IMR-90 (cell line): Measurements from ENCODE around the gene CALN1. TPM values are rescaled to one million over a fixed set of nuclear protein-coding genes. Genes with fewer than 3 reads are reported as not detected.

ENCODE experiments used
- ATAC-seq: fragments of 200-7000 bp; cut with Tn5 transposase; 2 replicates; pipeline ENCODE4 v1.9.1; 2020; ENCODE audit warnings: low read depth, mild to moderate bottlenecking, moderate library complexity
- BruUV-seq: library from RNA; stranded (reverse); fragments of 400-500 nt; replicated peaks from 2 replicates; lab custom pipeline; 2021; lab: Mats Ljungman, UMichigan
- CTCF ChIA-PET: fragments of 300-600 bp; formaldehyde crosslinking; extraction: SDS; loops from one replicate; lab custom pipeline; 2021; ENCODE audit warnings: antibody characterized with exemption; lab: Yijun Ruan, JAX
- POLR2A ChIA-PET: fragments of 300-600 bp; sonication (Branson Sonifier 250); formaldehyde crosslinking; loops from one replicate; lab custom pipeline; 2022; ENCODE audit warnings: antibody characterized with exemption; ENCODE audit not compliant: unreplicated experiment; lab: Charles Lee
- DNase-seq: peaks from one replicate; pipeline ENCODE4 v3.0.0; 2013
- H2AFZ ChIP-seq: replicated peaks from 2 replicates; pipeline ENCODE3; 2013; ENCODE audit warnings: low read length, mild to moderate bottlenecking; ENCODE audit not compliant: poor library complexity
- H2AK5ac ChIP-seq: 2 replicates; pipeline ENCODE4 v1.6.1; 2013; ENCODE audit warnings: low read depth, low read length, inconsistent platforms
- H2AK9ac ChIP-seq: replicated peaks from 2 replicates; pipeline ENCODE3; 2013; ENCODE audit warnings: mild to moderate bottlenecking, low read depth, low read length, moderate library complexity; ENCODE audit not compliant: poor library complexity
- H2BK120ac ChIP-seq: 2 replicates; pipeline ENCODE4 v1.6.1; 2013; ENCODE audit warnings: low read depth, low read length, inconsistent platforms
- H2BK15ac ChIP-seq: 3 replicates; pipeline ENCODE4 v1.6.1; 2013; ENCODE audit warnings: low read depth, low read length, inconsistent platforms
- H2BK20ac ChIP-seq: 2 replicates; pipeline ENCODE4 v1.6.1; 2013; ENCODE audit warnings: low read depth, mild to moderate bottlenecking, inconsistent platforms, low read length, moderate library complexity
- H2BK5ac ChIP-seq: 2 replicates; pipeline ENCODE4 v1.6.1; 2013; ENCODE audit warnings: mild to moderate bottlenecking, low read depth, low read length, inconsistent platforms; ENCODE audit not compliant: poor library complexity, severe bottlenecking
- H3K14ac ChIP-seq: replicated peaks from 2 replicates; pipeline ENCODE4 v1.6.1; 2013; ENCODE audit warnings: low read depth, low read length, inconsistent platforms
- H3K18ac ChIP-seq: 2 replicates; pipeline ENCODE4 v1.6.1; 2013; ENCODE audit warnings: low read depth, low read length, control low read depth
- H3K23ac ChIP-seq: 2 replicates; pipeline ENCODE4 v1.6.1; 2013; ENCODE audit warnings: low read depth, low read length, inconsistent platforms
- H3K27ac ChIP-seq: 2 replicates; pipeline ENCODE4 v1.5.1; 2013; ENCODE audit warnings: mild to moderate bottlenecking, control low read depth, low read length; ENCODE audit not compliant: insufficient read depth
- H3K27me3 ChIP-seq: 2 replicates; pipeline ENCODE4 v1.6.1; 2013; ENCODE audit warnings: low read length; ENCODE audit not compliant: control insufficient read depth, insufficient read depth
- H3K36me3 ChIP-seq: 2 replicates; pipeline ENCODE4 v1.6.1; 2013; ENCODE audit warnings: low read length, mixed read lengths; ENCODE audit not compliant: control insufficient read depth, insufficient read depth
- H3K4ac ChIP-seq: 2 replicates; pipeline ENCODE4 v1.6.1; 2013; ENCODE audit warnings: low read depth, low read length, inconsistent platforms
- H3K4me1 ChIP-seq: 2 replicates; pipeline ENCODE4 v1.6.1; 2013; ENCODE audit warnings: low read length, mixed read lengths; ENCODE audit not compliant: control insufficient read depth, insufficient read depth
- H3K4me2 ChIP-seq: 2 replicates; pipeline ENCODE4 v1.6.1; 2013; ENCODE audit warnings: low read depth, mild to moderate bottlenecking, control low read depth, low read length, moderate library complexity
- H3K4me3 ChIP-seq: 2 replicates; pipeline ENCODE4 v1.5.1; 2013; ENCODE audit warnings: low read depth, mild to moderate bottlenecking, control low read depth, low read length, moderate library complexity; ENCODE audit not compliant: insufficient read depth
- H3K56ac ChIP-seq: 2 replicates; pipeline ENCODE4 v1.6.1; 2013; ENCODE audit warnings: low read length, inconsistent platforms; ENCODE audit not compliant: insufficient read depth; ENCODE audit errors: extremely low read depth
- H3K79me1 ChIP-seq, 2 experiments: 2 replicates each; pipeline ENCODE4 v1.6.1; 2013; ENCODE audit warnings: low read length in 2 of 2, inconsistent platforms in 1 of 2, low read depth in 1 of 2
- H3K9ac ChIP-seq: 2 replicates; pipeline ENCODE4 v1.6.1; 2013; ENCODE audit warnings: low read depth, low read length, control low read depth
- H3K9me1 ChIP-seq: 2 replicates; pipeline ENCODE4 v1.6.1; 2013; ENCODE audit warnings: low read length, inconsistent platforms; ENCODE audit not compliant: insufficient read depth
- H3K9me3 ChIP-seq: 2 replicates; pipeline ENCODE4 v1.6.1; 2013; ENCODE audit warnings: low read length; ENCODE audit not compliant: control insufficient read depth, insufficient read depth
- H4K20me1 ChIP-seq: 2 replicates; pipeline ENCODE4 v1.6.1; 2013; ENCODE audit warnings: low read length, inconsistent platforms; ENCODE audit not compliant: insufficient read depth
- H4K5ac ChIP-seq: 2 replicates; pipeline ENCODE4 v1.6.1; 2013; ENCODE audit warnings: mild to moderate bottlenecking, low read depth, low read length, control low read depth
- H4K8ac ChIP-seq, 2 experiments: 2 replicates each; pipeline ENCODE4 v1.6.1; 2013; ENCODE audit warnings: low read depth in 2 of 2, low read length in 2 of 2, control low read depth in 1 of 2, inconsistent platforms in 1 of 2
- H4K91ac ChIP-seq: 2 replicates; pipeline ENCODE4 v1.6.1; 2013; ENCODE audit warnings: low read depth, low read length, inconsistent platforms; ENCODE audit not compliant: insufficient read depth
- CHD1 ChIP-seq: IDR thresholded peaks from 2 replicates; pipeline ENCODE4 v1.6.1; 2012; ENCODE audit warnings: low read depth, low read length, improper control_type of control experiment
- FOS ChIP-seq: fragments of 150-350 bp; IDR thresholded peaks from 2 replicates; pipeline ENCODE4 v1.6.1; 2016; ENCODE audit warnings: low read depth, low read length
- MAFK ChIP-seq: IDR thresholded peaks from 2 replicates; pipeline ENCODE4 v1.6.1; 2012; ENCODE audit warnings: low read depth, low read length, improper control_type of control experiment
- MAZ ChIP-seq: IDR thresholded peaks from 2 replicates; pipeline ENCODE4 v1.6.1; 2012; ENCODE audit warnings: low read depth, mild to moderate bottlenecking, low read length, improper control_type of control experiment, moderate library complexity, borderline replicate concordance
- NFE2L2 ChIP-seq: fragments of 150-350 bp; IDR thresholded peaks from 2 replicates; pipeline ENCODE4 v1.6.1; 2016; ENCODE audit warnings: low read depth, mild to moderate bottlenecking, low read length
- POLR2A ChIP-seq: IDR thresholded peaks from 2 replicates; pipeline ENCODE4 v1.6.1; 2012; ENCODE audit warnings: mild to moderate bottlenecking, low read depth, low read length
- RFX5 ChIP-seq: IDR thresholded peaks from 2 replicates; pipeline ENCODE4 v1.8.0; 2012; ENCODE audit warnings: low read depth, mild to moderate bottlenecking, low read length, moderate library complexity
- WGBS, 2 experiments: methylation state at CpG; one replicate each; pipeline versions ENCODE4 v1.1.5 to v1.1.7; 2013; ENCODE audit warnings: missing lambda C conversion rate in 2 of 2; ENCODE audit not compliant: insufficient read length in 1 of 2; ENCODE audit errors: extremely low coverage in 2 of 2; 5-methylcytosine and 5-hydroxymethylcytosine counted together
- dilution Hi-C: fragments of 300-500 bp; cut with HindIII; formaldehyde crosslinking; loops from one replicate; pipeline ENCODE4 v1.14.3; 2018; ENCODE audit warnings: low sequenced_read_pairs; ENCODE audit not compliant: unreplicated experiment
- in situ Hi-C: fragments of 300-500 bp; cut with MboI; formaldehyde crosslinking; loops from 3 replicates; pipeline ENCODE4 v1.14.3; 2019; ENCODE audit warnings: low sequenced_read_pairs, inconsistent platforms, mixed read lengths
- intact Hi-C: fragments of 100-400 bp; cut with micrococcal nuclease; formaldehyde crosslinking; loops from 2 replicates; pipeline ENCODE4 v1.10.0; 2022
- polyA plus RNA-seq, 3 experiments: library from polyadenylated mRNA; depleted of rRNA; stranded (reverse); fragments of >200 nt; gene quantifications; 2 replicates each; pipeline ENCODE4 v1.2.3, GENCODE V29; 2012; ENCODE audit warnings: low replicate concordance in 1 of 3
- total RNA-seq: library from RNA; depleted of rRNA; stranded (reverse); fragments of >200 nt; gene quantifications from 2 replicates; pipeline ENCODE4 v1.2.3, GENCODE V29; 2012

CALN1 gene
- total and polyA plus RNA-seq, 2 of the 4 experiments (the other 2 are of a cell fraction) = not detected

- intact Hi-C loops = no loop called here
- WGBS, 2 experiments = no CpG with 5 or more reads among the region's 2 CpGs
- H4K91ac ChIP-seq = no peak overlapping the region
These were observed 427.8 kb downstream of the CALN1 start for GRCh38 chr7:71984348-71984747.

More at GRCh38 chr7:71984348-71984747, 427.8 kb downstream of the CALN1 start:
- H2BK20ac ChIP-seq = no peak overlapping the region
- no peak overlapping the region for H2BK15ac ChIP-seq
- no peaks in the 10 kb centered on the region for H3K79me1 ChIP-seq
- no peak overlapping the region for H2BK120ac ChIP-seq
- TF ChIP-seq FOS = no peak
- no peak for TF ChIP-seq CHD1
- no peak for TF ChIP-seq RFX5
- TF ChIP-seq POLR2A = no peak
- no peak for TF ChIP-seq MAFK
- TF ChIP-seq MAZ = no peak
- no peak for TF ChIP-seq NFE2L2
- H3K23ac ChIP-seq = no peak overlapping the region
- H2AK9ac ChIP-seq = no peak overlapping the region
- H3K14ac ChIP-seq = no peak overlapping the region
- no peaks in the 10 kb centered on the region for H3K4me1 ChIP-seq
- no peak overlapping the region for H4K8ac ChIP-seq
- no peaks in the 10 kb centered on the region for H4K20me1 ChIP-seq
- H3K9me3 ChIP-seq = peaks cover 34% of the 10 kb centered on the region
- no peak overlapping the region for H3K56ac ChIP-seq
- no peak overlapping the region for H2AFZ ChIP-seq
- in situ Hi-C loops (no loop called here), dilution Hi-C loops (no loop called here)
- POLR2A ChIA-PET = no interaction called here
- H3K18ac ChIP-seq = no peak overlapping the region
- BruUV-seq = no TSS peak
- no peak overlapping the region for H3K9ac ChIP-seq
- H3K4ac ChIP-seq = no peak overlapping the region
- H2AK5ac ChIP-seq = no peak overlapping the region
- no peaks in the 10 kb centered on the region for H3K36me3 ChIP-seq
- DNase-seq (no peak), ATAC-seq (no peak)
- H3K4me2 ChIP-seq = no peak overlapping the region
- H3K27ac ChIP-seq = no peak overlapping the region
- CTCF ChIA-PET = interaction anchor here (0.6 kb wide), 1 partner anchor 354 kb away, joined by 3 read pairs; no protein-coding TSS in a partner anchor
- no peak overlapping the region for H3K4me3 ChIP-seq
- no peaks in the 10 kb centered on the region for H3K27me3 ChIP-seq
- H3K9me1 ChIP-seq = no peaks in the 10 kb centered on the region
- H4K5ac ChIP-seq = no peak overlapping the region
- no peak overlapping the region for H2BK5ac ChIP-seq
